ENCODE measurements around the gene NR5A2.

NR5A2 gene

GRCh38 chr1:200072636-200073285 is 45.3 kb downstream of the NR5A2 start:
- DNase-seq (ENCODE audit: low read depth) = no peak

- no peak for DNase-seq (ENCODE audit: low read depth)
These were observed 45.8 kb downstream of the NR5A2 start for GRCh38 chr1:200073286-200073637.

- DNase-seq (ENCODE audit: low read depth) = no peak
These were observed 48.0 kb downstream of the NR5A2 start for GRCh38 chr1:200075522-200075921.

- peak; percentile 88 for DNase-seq (ENCODE audit: low read depth)
These were observed 48.5 kb downstream of the NR5A2 start for GRCh38 chr1:200075938-200076546.

- DNase-seq (ENCODE audit: low read depth) = no peak
These were observed 51.9 kb downstream of the NR5A2 start for GRCh38 chr1:200079232-200079940.

GRCh38 chr1:200081151-200081968 is 53.9 kb downstream of the NR5A2 start:
- DNase-seq (ENCODE audit: low read depth) = peak; percentile 31

GRCh38 chr1:200081969-200082245 is 54.4 kb downstream of the NR5A2 start:
- DNase-seq (ENCODE audit: low read depth) = no peak

- DNase-seq (ENCODE audit: low read depth) = peak; percentile 44
These were observed 54.8 kb downstream of the NR5A2 start for GRCh38 chr1:200082329-200082728.

- DNase-seq (ENCODE audit: low read depth) = peak; percentile 70
These were observed 63.0 kb downstream of the NR5A2 start for GRCh38 chr1:200090252-200091159.

- no peak for DNase-seq (ENCODE audit: low read depth)
These were observed 67.6 kb downstream of the NR5A2 start for GRCh38 chr1:200095057-200095577.

- DNase-seq (ENCODE audit: low read depth) = no peak
These were observed 69.3 kb downstream of the NR5A2 start for GRCh38 chr1:200096774-200097173.

GRCh38 chr1:200099040-200099439 is 71.5 kb downstream of the NR5A2 start:
- peak; percentile 31 for DNase-seq (ENCODE audit: low read depth)

GRCh38 chr1:200103966-200104583 is 76.6 kb downstream of the NR5A2 start:
- DNase-seq (ENCODE audit: low read depth) = no peak

GRCh38 chr1:200107004-200107470 is 79.5 kb downstream of the NR5A2 start:
- peak; percentile 21 for DNase-seq (ENCODE audit: low read depth)

- DNase-seq (ENCODE audit: low read depth) = no peak
These were observed 81.1 kb downstream of the NR5A2 start for GRCh38 chr1:200108659-200109058.

GRCh38 chr1:200112290-200112689 is 84.8 kb downstream of the NR5A2 start:
- no peak for DNase-seq (ENCODE audit: low read depth)

- DNase-seq (ENCODE audit: low read depth) = no peak
These were observed 88.0 kb downstream of the NR5A2 start for GRCh38 chr1:200115532-200115931.

GRCh38 chr1:200116324-200116723 is 88.8 kb downstream of the NR5A2 start:
- DNase-seq (ENCODE audit: low read depth) = no peak

- DNase-seq (ENCODE audit: low read depth) = no peak
These were observed 91.4 kb downstream of the NR5A2 start for GRCh38 chr1:200118779-200119505.

GRCh38 chr1:200121421-200121820 is 93.9 kb downstream of the NR5A2 start:
- DNase-seq (ENCODE audit: low read depth) = no peak

Measured in iris pigment epithelial cell (primary cell).